ENCODE data around the gene STUB1.

DNA sequence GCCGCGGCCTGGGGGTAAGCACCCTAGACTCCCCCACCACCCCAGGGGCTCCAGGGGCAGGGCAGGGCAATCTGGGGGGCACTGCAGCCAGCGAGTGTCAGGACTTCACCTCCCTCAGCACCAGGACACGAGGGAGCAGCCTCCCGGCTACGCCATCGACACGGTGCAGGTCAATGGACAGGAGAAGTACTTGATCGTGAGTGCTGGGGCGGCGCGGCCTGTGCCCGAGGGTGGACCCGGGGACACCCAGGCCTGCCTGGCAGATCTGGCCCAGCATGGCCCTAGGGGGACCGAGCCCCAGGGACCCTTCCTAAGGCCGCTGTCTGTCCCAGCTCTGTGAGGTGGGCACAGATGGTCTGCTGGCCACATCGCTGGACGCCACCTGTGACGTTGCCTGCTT is 7.8 kb upstream of the STUB1 start:
- no peak for TF ChIP-seq POLR2AphosphoS5 (IDR thresholded peaks at IDR 0.05; ENCODE audit: low read depth, low read length)
- no peak for TF ChIP-seq SIN3A (IDR thresholded peaks at IDR 0.05; ENCODE audit: borderline replicate concordance, insufficient read depth, low read length)
